Daoy (cell line): ENCODE results near the gene USP21. TPM values are rescaled to one million over a fixed set of nuclear protein-coding genes. Genes with fewer than 3 reads are reported as not detected.

Source experiments
- DNase-seq: peaks from one replicate; pipeline ENCODE4 v3.0.0-alpha.2; 2015; ENCODE audit warnings: low read depth
- total RNA-seq: library from RNA; depleted of rRNA; stranded (reverse); fragments of >200 nt; shearing (Covaris generic); gene quantifications from 2 replicates; pipeline ENCODE4 v1.2.3, GENCODE V29; 2014

Gene USP21
- total RNA-seq, 1 experiment from 2014 or later = 6.2 TPM

GRCh38 chr1:161193561-161194235 lies 34.4 kb downstream of the USP21 start:
- DNase-seq = no peak

- DNase-seq = no peak
These were observed 35.9 kb downstream of the USP21 start for GRCh38 chr1:161195171-161195570.

GRCh38 chr1:161196111-161196510 lies 36.8 kb downstream of the USP21 start:
- no peak for DNase-seq

- DNase-seq = no peak
These were observed 37.5 kb downstream of the USP21 start for GRCh38 chr1:161196521-161197451.

- no peak for DNase-seq
These were observed 38.4 kb downstream of the USP21 start for GRCh38 chr1:161197560-161198193.

- peak; percentile 51 for DNase-seq
These were observed 39.0 kb downstream of the USP21 start for GRCh38 chr1:161198194-161198896.

- DNase-seq = peak; percentile 74
These were observed 39.7 kb downstream of the USP21 start, which contains the start of gene ADAMTS4 for GRCh38 chr1:161198897-161199431. TSS of gene ADAMTS4 (minus strand) at chr1:161199054. CDS start at chr1:161198627, 427 bp downstream.

- DNase-seq = no peak
These were observed 40.3 kb downstream of the USP21 start for GRCh38 chr1:161199506-161200139.

GRCh38 chr1:161200421-161200991 lies 41.2 kb downstream of the USP21 start:
- DNase-seq = no peak

- peak; percentile 81 for DNase-seq
These were observed 41.9 kb downstream of the USP21 start for GRCh38 chr1:161200992-161201835.

GRCh38 chr1:161201836-161202712 lies 42.8 kb downstream of the USP21 start, which contains the start of gene NDUFS2:
TSS of gene NDUFS2 (plus strand) at chr1:161202367. CDS start at chr1:161202386, 19 bp downstream.
- DNase-seq = peak; percentile 99

GRCh38 chr1:161206411-161207140 lies 47.3 kb downstream of the USP21 start:
- no peak for DNase-seq

GRCh38 chr1:161207173-161207572 lies 47.9 kb downstream of the USP21 start:
- DNase-seq = no peak

GRCh38 chr1:161209790-161210409 lies 50.6 kb downstream of the USP21 start:
- peak; percentile 67 for DNase-seq

GRCh38 chr1:161214369-161214768 lies 55.1 kb downstream of the USP21 start:
- DNase-seq = no peak

- no peak for DNase-seq
These were observed 55.8 kb downstream of the USP21 start, which contains the start of gene FCER1G for GRCh38 chr1:161215076-161215475. TSS of gene FCER1G (plus strand) at chr1:161215295. CDS start at chr1:161215322, 27 bp downstream.
